Measurements from ENCODE around the gene TAS1R3. TPM values are rescaled to one million over a fixed set of nuclear protein-coding genes. Genes with fewer than 3 reads are reported as not detected.

TAS1R3 gene
- total RNA-seq, 1 donor = 0.09 TPM

- DNase-seq (ENCODE audit: low read depth) = no peak
- no peak overlapping the region for H3K4me3 ChIP-seq (ENCODE audit: low read depth, low read length)
- no peak for TF ChIP-seq CTCF (IDR thresholded peaks at IDR 0.05; ENCODE audit: insufficient read depth, low read length)
These were observed 45.3 kb upstream of the TAS1R3 start for GRCh38 chr1:1285611-1286311.

- DNase-seq (ENCODE audit: low read depth) = no peak
- H3K4me3 ChIP-seq (ENCODE audit: low read depth, low read length) = no peak overlapping the region
- TF ChIP-seq CTCF (IDR thresholded peaks at IDR 0.05; ENCODE audit: insufficient read depth, low read length) = no peak
These were observed 44.5 kb upstream of the TAS1R3 start for GRCh38 chr1:1286313-1287261.

DNA sequence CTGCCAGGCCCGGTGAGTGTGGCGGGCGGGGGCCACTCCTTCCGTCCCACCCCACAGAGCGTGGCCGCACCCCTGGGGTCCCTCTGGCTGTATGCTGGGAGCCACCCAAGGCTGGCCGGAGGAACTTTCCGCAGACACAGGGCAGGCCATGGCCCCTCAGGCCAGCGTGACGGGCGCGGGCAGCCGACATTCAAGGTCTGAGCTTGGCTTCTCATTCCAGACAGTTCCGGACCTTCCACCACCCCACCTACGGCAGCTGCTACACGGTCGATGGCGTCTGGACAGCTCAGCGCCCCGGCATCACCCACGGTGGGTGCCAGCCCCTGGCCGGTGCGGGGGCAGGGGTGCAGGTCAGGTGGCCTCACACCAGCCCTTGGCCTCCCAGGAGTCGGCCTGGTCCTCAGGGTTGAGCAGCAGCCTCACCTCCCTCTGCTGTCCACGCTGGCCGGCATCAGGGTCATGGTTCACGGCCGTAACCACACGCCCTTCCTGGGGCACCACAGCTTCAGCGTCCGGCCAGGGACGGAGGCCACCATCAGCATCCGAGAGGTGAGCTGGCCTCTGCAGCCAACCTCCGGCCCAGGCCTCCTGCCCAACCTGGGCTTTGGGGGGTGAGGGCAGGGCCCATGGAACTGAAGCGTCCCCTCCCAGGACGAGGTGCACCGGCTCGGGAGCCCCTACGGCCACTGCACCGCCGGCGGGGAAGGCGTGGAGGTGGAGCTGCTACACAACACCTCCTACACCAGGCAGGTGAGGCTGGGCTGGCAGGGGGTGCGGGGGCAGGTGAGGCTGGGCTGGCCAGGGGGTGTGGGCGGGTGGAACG, 43.6 kb upstream of the TAS1R3 start:
- no peak for TF ChIP-seq CTCF (IDR thresholded peaks at IDR 0.05; ENCODE audit: insufficient read depth, low read length)
- no peak overlapping the region for H3K4me3 ChIP-seq (ENCODE audit: low read depth, low read length)
- no peak for DNase-seq (ENCODE audit: low read depth)

DNA sequence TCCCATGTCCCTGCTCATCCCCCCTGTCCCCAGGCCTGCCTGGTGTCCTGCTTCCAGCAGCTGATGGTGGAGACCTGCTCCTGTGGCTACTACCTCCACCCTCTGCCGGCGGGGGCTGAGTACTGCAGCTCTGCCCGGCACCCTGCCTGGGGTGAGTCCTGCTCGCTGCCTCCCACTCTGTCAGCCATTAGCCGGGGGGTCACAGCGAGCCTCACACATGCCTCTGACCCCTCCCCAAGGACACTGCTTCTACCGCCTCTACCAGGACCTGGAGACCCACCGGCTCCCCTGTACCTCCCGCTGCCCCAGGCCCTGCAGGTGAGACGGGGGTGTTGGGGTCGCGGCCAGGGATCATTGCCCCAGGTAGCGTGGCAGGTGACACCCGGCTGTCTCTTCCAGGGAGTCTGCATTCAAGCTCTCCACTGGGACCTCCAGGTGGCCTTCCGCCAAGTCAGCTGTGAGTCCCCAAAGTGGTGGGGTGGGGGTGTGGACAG, 40.8 kb upstream of the TAS1R3 start:
- DNase-seq (ENCODE audit: low read depth) = no peak
- TF ChIP-seq CTCF (IDR thresholded peaks at IDR 0.05; ENCODE audit: insufficient read depth, low read length) = peak; percentile 79
- no peak overlapping the region for H3K4me3 ChIP-seq (ENCODE audit: low read depth, low read length)

DNA sequence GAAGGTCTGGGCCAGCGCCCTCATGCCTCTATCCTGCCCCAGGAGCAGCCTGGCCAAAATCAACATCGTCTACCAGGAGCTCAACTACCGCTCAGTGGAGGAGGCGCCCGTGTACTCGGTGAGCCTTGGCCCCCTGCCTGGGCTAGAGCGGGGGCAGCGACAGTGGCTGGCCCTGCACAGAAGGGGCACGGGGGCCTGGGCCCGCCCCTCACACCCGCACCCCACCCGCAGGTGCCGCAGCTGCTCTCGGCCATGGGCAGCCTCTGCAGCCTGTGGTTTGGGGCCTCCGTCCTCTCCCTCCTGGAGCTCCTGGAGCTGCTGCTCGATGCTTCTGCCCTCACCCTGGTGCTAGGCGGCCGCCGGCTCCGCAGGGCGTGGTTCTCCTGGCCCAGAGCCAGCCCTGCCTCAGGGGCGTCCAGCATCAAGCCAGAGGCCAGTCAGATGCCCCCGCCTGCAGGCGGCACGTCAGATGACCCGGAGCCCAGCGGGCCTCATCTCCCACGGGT, 40.0 kb upstream of the TAS1R3 start:
- TF ChIP-seq CTCF (IDR thresholded peaks at IDR 0.05; ENCODE audit: insufficient read depth, low read length) = no peak
- peak; percentile 41 for DNase-seq (ENCODE audit: low read depth)
- no peak overlapping the region for H3K4me3 ChIP-seq (ENCODE audit: low read depth, low read length)

All from fibroblast of the aortic adventitia (primary cell).